HepG2 (cell line): ENCODE measurements around the gene UNC5B.

ENCODE experiments used
- CTCF ChIP-seq: sonication (generic); formaldehyde crosslinking; IDR thresholded peaks from 2 replicates; pipeline ENCODE4 v1.5.0; 2020; ENCODE audit warnings: mild to moderate bottlenecking, missing genetic modification reagents, moderate library complexity
- MIER3 ChIP-seq: IDR thresholded peaks from 2 replicates; pipeline ENCODE4 v1.6.1; 2016; ENCODE audit warnings: missing compliant biosample characterization, borderline replicate concordance
- NFIC ChIP-seq: IDR thresholded peaks from 2 replicates; pipeline ENCODE4 v1.6.1; 2012; ENCODE audit warnings: mild to moderate bottlenecking, low read length, inconsistent platforms
- ZNF274 ChIP-seq: sonication (generic); formaldehyde crosslinking; IDR thresholded peaks from 2 replicates; pipeline ENCODE4 v1.5.1; 2020; ENCODE audit warnings: mild to moderate bottlenecking, missing genetic modification reagents
- TF ChIP-seq, protein P1 (sequence below): sonication (generic); formaldehyde crosslinking; IDR thresholded peaks from 2 replicates; pipeline ENCODE4 v1.5.0; 2020; ENCODE audit warnings: mild to moderate bottlenecking, missing genetic modification reagents
- TF ChIP-seq, protein P2 (sequence below), 2 experiments: IDR thresholded peaks; 2 replicates each; pipeline ENCODE4 v1.6.1; 2011 to 2012; ENCODE audit warnings: low read length in 2 of 2, borderline replicate concordance in 1 of 2, low read depth in 1 of 2, mild to moderate bottlenecking in 1 of 2, moderate library complexity in 1 of 2
- TF ChIP-seq, protein P3 (sequence below): sonication (generic); formaldehyde crosslinking; IDR thresholded peaks from 2 replicates; pipeline ENCODE4 v1.4.0; 2020; ENCODE audit warnings: missing genetic modification reagents, mild to moderate bottlenecking, borderline replicate concordance

- TF ChIP-seq CTCF (CRISPR knock-in tag), result no peak
- TF ChIP-seq, protein P1, sequence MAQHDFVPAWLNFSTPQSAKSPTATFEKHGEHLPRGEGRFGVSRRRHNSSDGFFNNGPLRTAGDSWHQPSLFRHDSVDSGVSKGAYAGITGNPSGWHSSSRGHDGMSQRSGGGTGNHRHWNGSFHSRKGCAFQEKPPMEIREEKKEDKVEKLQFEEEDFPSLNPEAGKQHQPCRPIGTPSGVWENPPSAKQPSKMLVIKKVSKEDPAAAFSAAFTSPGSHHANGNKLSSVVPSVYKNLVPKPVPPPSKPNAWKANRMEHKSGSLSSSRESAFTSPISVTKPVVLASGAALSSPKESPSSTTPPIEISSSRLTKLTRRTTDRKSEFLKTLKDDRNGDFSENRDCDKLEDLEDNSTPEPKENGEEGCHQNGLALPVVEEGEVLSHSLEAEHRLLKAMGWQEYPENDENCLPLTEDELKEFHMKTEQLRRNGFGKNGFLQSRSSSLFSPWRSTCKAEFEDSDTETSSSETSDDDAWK (CRISPR knock-in tag), result no peak
- no peak for TF ChIP-seq ZNF274
- TF ChIP-seq, protein P2, sequence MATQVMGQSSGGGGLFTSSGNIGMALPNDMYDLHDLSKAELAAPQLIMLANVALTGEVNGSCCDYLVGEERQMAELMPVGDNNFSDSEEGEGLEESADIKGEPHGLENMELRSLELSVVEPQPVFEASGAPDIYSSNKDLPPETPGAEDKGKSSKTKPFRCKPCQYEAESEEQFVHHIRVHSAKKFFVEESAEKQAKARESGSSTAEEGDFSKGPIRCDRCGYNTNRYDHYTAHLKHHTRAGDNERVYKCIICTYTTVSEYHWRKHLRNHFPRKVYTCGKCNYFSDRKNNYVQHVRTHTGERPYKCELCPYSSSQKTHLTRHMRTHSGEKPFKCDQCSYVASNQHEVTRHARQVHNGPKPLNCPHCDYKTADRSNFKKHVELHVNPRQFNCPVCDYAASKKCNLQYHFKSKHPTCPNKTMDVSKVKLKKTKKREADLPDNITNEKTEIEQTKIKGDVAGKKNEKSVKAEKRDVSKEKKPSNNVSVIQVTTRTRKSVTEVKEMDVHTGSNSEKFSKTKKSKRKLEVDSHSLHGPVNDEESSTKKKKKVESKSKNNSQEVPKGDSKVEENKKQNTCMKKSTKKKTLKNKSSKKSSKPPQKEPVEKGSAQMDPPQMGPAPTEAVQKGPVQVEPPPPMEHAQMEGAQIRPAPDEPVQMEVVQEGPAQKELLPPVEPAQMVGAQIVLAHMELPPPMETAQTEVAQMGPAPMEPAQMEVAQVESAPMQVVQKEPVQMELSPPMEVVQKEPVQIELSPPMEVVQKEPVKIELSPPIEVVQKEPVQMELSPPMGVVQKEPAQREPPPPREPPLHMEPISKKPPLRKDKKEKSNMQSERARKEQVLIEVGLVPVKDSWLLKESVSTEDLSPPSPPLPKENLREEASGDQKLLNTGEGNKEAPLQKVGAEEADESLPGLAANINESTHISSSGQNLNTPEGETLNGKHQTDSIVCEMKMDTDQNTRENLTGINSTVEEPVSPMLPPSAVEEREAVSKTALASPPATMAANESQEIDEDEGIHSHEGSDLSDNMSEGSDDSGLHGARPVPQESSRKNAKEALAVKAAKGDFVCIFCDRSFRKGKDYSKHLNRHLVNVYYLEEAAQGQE (IDR thresholded peaks at IDR 0.05; ENCODE audit: borderline replicate concordance in 1 of 2, low read depth in 1 of 2, low read length in 2 of 2), result no peak
- TF ChIP-seq, protein P3, sequence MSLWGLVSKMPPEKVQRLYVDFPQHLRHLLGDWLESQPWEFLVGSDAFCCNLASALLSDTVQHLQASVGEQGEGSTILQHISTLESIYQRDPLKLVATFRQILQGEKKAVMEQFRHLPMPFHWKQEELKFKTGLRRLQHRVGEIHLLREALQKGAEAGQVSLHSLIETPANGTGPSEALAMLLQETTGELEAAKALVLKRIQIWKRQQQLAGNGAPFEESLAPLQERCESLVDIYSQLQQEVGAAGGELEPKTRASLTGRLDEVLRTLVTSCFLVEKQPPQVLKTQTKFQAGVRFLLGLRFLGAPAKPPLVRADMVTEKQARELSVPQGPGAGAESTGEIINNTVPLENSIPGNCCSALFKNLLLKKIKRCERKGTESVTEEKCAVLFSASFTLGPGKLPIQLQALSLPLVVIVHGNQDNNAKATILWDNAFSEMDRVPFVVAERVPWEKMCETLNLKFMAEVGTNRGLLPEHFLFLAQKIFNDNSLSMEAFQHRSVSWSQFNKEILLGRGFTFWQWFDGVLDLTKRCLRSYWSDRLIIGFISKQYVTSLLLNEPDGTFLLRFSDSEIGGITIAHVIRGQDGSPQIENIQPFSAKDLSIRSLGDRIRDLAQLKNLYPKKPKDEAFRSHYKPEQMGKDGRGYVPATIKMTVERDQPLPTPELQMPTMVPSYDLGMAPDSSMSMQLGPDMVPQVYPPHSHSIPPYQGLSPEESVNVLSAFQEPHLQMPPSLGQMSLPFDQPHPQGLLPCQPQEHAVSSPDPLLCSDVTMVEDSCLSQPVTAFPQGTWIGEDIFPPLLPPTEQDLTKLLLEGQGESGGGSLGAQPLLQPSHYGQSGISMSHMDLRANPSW (CRISPR knock-in tag), result no peak
- no peak for TF ChIP-seq MIER3 (CRISPR knock-in tag)
- TF ChIP-seq NFIC, result no peak
Measured at GRCh38 chr10:71187197-71187596, 25.2 kb upstream of the UNC5B start.
